HepG2 (cell line): ENCODE measurements around the gene DPM1. TPM values are rescaled to one million over a fixed set of nuclear protein-coding genes. Genes with fewer than 3 reads are reported as not detected.

Experiments
- ARID4A ChIP-seq: sonication (generic); formaldehyde crosslinking; IDR thresholded peaks from 2 replicates; pipeline ENCODE4 v1.5.0; 2020; ENCODE audit warnings: mild to moderate bottlenecking, missing genetic modification reagents, borderline replicate concordance
- ATF7 ChIP-seq, 2 experiments: fragments of 450-650 bp in 1 of 2; sonication (generic) in 1 of 2; formaldehyde crosslinking in 1 of 2; IDR thresholded peaks; 2 replicates each; pipeline versions ENCODE4 v1.4.0 to v1.6.1; 2016 to 2020; ENCODE audit warnings: antibody characterized with exemption in 1 of 2, mild to moderate bottlenecking in 1 of 2, missing genetic modification reagents in 1 of 2
- BATF2 ChIP-seq: sonication (generic); formaldehyde crosslinking; IDR thresholded peaks from 2 replicates; pipeline ENCODE4 v1.8.0; 2022; ENCODE audit warnings: mild to moderate bottlenecking, missing genetic modification reagents, moderate library complexity
- CSRNP1 ChIP-seq: sonication (generic); formaldehyde crosslinking; IDR thresholded peaks from 2 replicates; pipeline ENCODE4 v1.8.1; 2023; ENCODE audit warnings: mild to moderate bottlenecking, missing genetic modification reagents
- GATAD1 ChIP-seq: IDR thresholded peaks from 2 replicates; pipeline ENCODE4 v1.6.1; 2016; ENCODE audit warnings: missing genetic modification reagents, missing compliant biosample characterization
- HOXD1 ChIP-seq: sonication (generic); formaldehyde crosslinking; IDR thresholded peaks from 2 replicates; pipeline ENCODE4 v1.5.0; 2020; ENCODE audit warnings: missing genetic modification reagents
- KMT2A ChIP-seq: sonication (generic); formaldehyde crosslinking; IDR thresholded peaks from 2 replicates; pipeline ENCODE4 v1.4.0; 2020; ENCODE audit warnings: missing genetic modification reagents
- NFKBIZ ChIP-seq: IDR thresholded peaks from 2 replicates; pipeline ENCODE4 v1.6.1; 2018; ENCODE audit warnings: missing genetic modification reagents, missing compliant biosample characterization
- NR2F6 ChIP-seq, 2 experiments: IDR thresholded peaks; 2 replicates each; pipeline ENCODE4 v1.6.1; 2016; ENCODE audit warnings: antibody characterized with exemption in 1 of 2, mild to moderate bottlenecking in 1 of 2
- RBFOX2 ChIP-seq: fragments of 200-400 bp; formaldehyde crosslinking; IDR thresholded peaks from 2 replicates; pipeline ENCODE4 v1.6.1; 2017; ENCODE audit warnings: low read depth, mild to moderate bottlenecking, low read length
- RBM22 ChIP-seq: fragments of 200-400 bp; formaldehyde crosslinking; optimal IDR thresholded peaks from 2 replicates; pipeline ENCODE3; 2017; ENCODE audit warnings: mild to moderate bottlenecking, low read length, moderate library complexity
- REL ChIP-seq: sonication (generic); formaldehyde crosslinking; conservative IDR thresholded peaks from 2 replicates; pipeline ENCODE4 v1.8.0; 2022; ENCODE audit warnings: mild to moderate bottlenecking, missing genetic modification reagents, moderate library complexity
- RNF219 ChIP-seq: sonication (generic); formaldehyde crosslinking; IDR thresholded peaks from 2 replicates; pipeline ENCODE4 v1.5.0; 2020; ENCODE audit warnings: mild to moderate bottlenecking, missing genetic modification reagents
- SMAD3 ChIP-seq: sonication (generic); formaldehyde crosslinking; IDR thresholded peaks from 2 replicates; pipeline ENCODE4 v1.4.0; 2020; ENCODE audit warnings: missing genetic modification reagents
- SNAPC5 ChIP-seq: sonication (generic); formaldehyde crosslinking; IDR thresholded peaks from 2 replicates; pipeline ENCODE4 v1.8.1; 2023; ENCODE audit warnings: mild to moderate bottlenecking, missing genetic modification reagents, borderline replicate concordance
- SP140L ChIP-seq: sonication (generic); formaldehyde crosslinking; IDR thresholded peaks from 2 replicates; pipeline ENCODE4 v1.4.0; 2020; ENCODE audit warnings: missing genetic modification reagents, borderline replicate concordance
- ZNF234 ChIP-seq: sonication (generic); formaldehyde crosslinking; conservative IDR thresholded peaks from 2 replicates; pipeline ENCODE4 v1.5.1; 2020; ENCODE audit warnings: mild to moderate bottlenecking, missing genetic modification reagents
- ZNF24 ChIP-seq: fragments of 450-650 bp; IDR thresholded peaks from 2 replicates; pipeline ENCODE4 v1.6.1; 2017; ENCODE audit warnings: antibody characterized with exemption, mild to moderate bottlenecking
- ZNF274 ChIP-seq: sonication (generic); formaldehyde crosslinking; IDR thresholded peaks from 2 replicates; pipeline ENCODE4 v1.5.1; 2020; ENCODE audit warnings: mild to moderate bottlenecking, missing genetic modification reagents
- ZNF75D ChIP-seq: sonication (generic); formaldehyde crosslinking; IDR thresholded peaks from 2 replicates; pipeline ENCODE4 v1.8.1; 2023; ENCODE audit warnings: missing genetic modification reagents, mild to moderate bottlenecking, borderline replicate concordance
- polyA plus RNA-seq, 8 experiments: library from polyadenylated mRNA; depleted of rRNA in 3 of 8; stranded (reverse) in 7 of 8; unstranded in 1 of 8; fragments of >200 nt; fragmentation: Illumina TruSeq in 4 of 8; extraction: Trizol in 4 of 8; gene quantifications; 2 replicates each; pipeline versions ENCODE4 v1.2.1 to v1.2.3, GENCODE V29; 2011 to 2016; ENCODE audit warnings: low read depth in 4 of 8, missing spikeins in 1 of 8, mixed read lengths in 1 of 8; ENCODE audit not compliant: insufficient read depth in 1 of 8
- total RNA-seq, 5 experiments: library from RNA; depleted of rRNA; stranded (reverse); fragments of >200 nt; fragmentation: Illumina TruSeq; extraction: Trizol; gene quantifications; 2 replicates each; pipeline ENCODE4 v1.2.3, GENCODE V29; 2016; ENCODE audit warnings: low read depth in 1 of 5

DPM1 gene
- total and polyA plus RNA-seq, 2 of the 13 experiments (the other 11 are each of a cell fraction or from before 2014, with no cell fraction given): 83.2 to 161 TPM

GRCh38 chr20:50931306-50932015, 26.9 kb downstream of the DPM1 start, which contains the start of gene ADNP (continued):
- 0 out of 2 replicates have a peak, but pooled peaks have one; percentile 18 for TF ChIP-seq ARID4A (CRISPR knock-in tag)
- peak; percentile 86; the same call in 1 of the 2 replicates for TF ChIP-seq SNAPC5
- TF ChIP-seq RNF219 (CRISPR knock-in tag): no peak
- no peak; the same call in 1 of the 2 replicates for TF ChIP-seq KMT2A (CRISPR knock-in tag)
- TF ChIP-seq ZNF274: peak; percentile 83
- no peak for TF ChIP-seq REL (CRISPR knock-in tag)
- TF ChIP-seq SMAD3 (CRISPR knock-in tag): 0 out of 2 replicates have a peak, but pooled peaks have one; percentile 19
- peak; percentile 1; the same call in 1 of the 2 replicates for TF ChIP-seq RBFOX2
- no peak for TF ChIP-seq ZNF75D (CRISPR knock-in tag)
- TF ChIP-seq NFKBIZ: 0 out of 2 replicates have a peak, but pooled peaks have one; percentile 40
- TF ChIP-seq ZNF24: peak; percentile 73
- TF ChIP-seq CSRNP1 (CRISPR knock-in tag): peak; percentile 76; the same call in 1 of the 2 replicates
- no peak for TF ChIP-seq NR2F6 (IDR thresholded peaks at IDR 0.05)
- 0 out of 2 replicates have a peak, but pooled peaks have one; percentile 10 for TF ChIP-seq NR2F6 (CRISPR knock-in tag; IDR thresholded peaks at IDR 0.05)
- no peak for TF ChIP-seq BATF2 (CRISPR knock-in tag)
- TF ChIP-seq ZNF234 (CRISPR knock-in tag): no peak
- peak; percentile 100 for TF ChIP-seq RBM22
- TF ChIP-seq HOXD1 (CRISPR knock-in tag): 0 out of 2 replicates have a peak, but pooled peaks have one; percentile 33
- no peak for TF ChIP-seq SP140L
- no peak for TF ChIP-seq GATAD1 (CRISPR knock-in tag)
- TF ChIP-seq ATF7 (IDR thresholded peaks at IDR 0.05): peak; percentile 40; the same call in 1 of the 2 replicates
- peak; percentile 81 for TF ChIP-seq ATF7 (CRISPR knock-in tag; IDR thresholded peaks at IDR 0.05)
